GM12874 (cell line): Measurements from ENCODE around the gene KATNAL2.

Experiments used
- CTCF ChIP-seq: IDR thresholded peaks from 2 replicates; pipeline ENCODE4 v1.5.1; 2011; ENCODE audit warnings: low read depth, mild to moderate bottlenecking, control low read depth, low read length, moderate library complexity; ENCODE audit not compliant: insufficient read depth

The KATNAL2 gene

DNA sequence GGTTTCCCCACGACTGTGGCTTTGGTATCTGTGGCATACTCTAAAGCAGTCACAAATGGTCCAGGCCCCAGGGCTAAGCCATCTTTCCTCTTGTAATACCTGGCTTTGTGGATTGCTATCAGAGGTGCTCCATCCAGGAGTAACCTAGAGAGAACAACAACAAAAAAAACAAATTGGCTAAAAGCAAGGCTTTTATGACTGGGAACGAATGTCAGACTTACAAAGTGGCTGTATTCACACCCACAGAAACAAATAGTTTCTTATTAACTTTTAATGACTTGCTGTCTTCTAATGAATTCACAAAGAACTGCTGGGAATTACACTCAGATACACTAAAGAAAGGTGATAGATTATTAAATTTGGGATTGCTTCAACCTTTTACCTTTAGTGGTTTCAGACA lies 197.8 kb downstream of the KATNAL2 start:
- no peak for TF ChIP-seq CTCF

- no peak for TF ChIP-seq CTCF
These were observed 201.6 kb downstream of the KATNAL2 start for GRCh38 chr18:47118981-47119380.

- TF ChIP-seq CTCF: no peak
These were observed 203.0 kb downstream of the KATNAL2 start for GRCh38 chr18:47120428-47120827.

- no peak for TF ChIP-seq CTCF
These were observed 203.7 kb downstream of the KATNAL2 start for GRCh38 chr18:47121146-47121545.

GRCh38 chr18:47141289-47141688 lies 223.9 kb downstream of the KATNAL2 start:
- no peak for TF ChIP-seq CTCF

DNA sequence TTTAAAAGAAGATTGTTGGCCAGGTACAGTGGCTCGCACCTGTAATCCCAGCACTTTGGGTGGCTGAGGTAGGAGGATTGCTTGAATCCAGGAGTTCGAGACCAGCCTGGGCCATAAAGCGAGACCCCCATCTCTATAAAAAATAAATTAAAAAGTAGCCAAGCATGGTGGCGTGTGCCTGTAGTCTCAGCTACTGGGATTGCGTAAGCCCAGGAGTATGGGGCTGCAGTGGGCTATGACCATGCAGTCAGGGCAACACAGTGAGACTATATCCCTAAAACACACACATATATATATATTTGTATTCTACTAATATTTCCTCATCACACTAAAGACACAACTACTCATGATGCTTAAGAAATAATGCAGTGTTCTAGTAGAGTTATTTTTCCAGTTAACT lies 225.8 kb downstream of the KATNAL2 start:
- TF ChIP-seq CTCF: no peak

DNA sequence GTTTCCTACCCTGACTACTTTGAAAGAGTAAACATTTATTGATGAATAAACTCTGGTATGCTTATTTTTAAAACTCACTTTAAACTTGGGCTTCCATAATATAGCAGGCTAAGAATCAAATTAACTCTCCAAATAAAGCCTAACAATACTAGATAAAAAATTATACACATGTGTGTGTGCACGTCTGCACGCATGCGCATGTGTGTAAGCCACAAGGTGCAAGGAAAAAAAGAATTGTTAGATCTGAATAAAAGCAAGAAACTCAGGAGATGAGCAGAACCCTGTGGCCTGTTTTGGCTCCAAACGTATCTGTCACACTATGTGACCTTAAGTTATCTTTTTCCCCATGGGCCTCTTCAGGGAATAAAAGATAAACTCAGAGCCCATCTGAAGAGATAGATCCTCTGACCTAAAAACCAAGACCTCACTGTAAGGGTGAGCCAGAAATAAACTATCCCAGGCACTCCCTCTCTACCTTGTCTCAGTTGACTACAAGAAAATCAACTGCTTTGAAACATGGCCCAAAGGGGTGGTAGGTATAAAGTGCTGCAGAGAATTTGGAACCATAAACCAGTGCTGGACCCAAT lies 226.6 kb downstream of the KATNAL2 start:
- no peak for TF ChIP-seq CTCF

- no peak for TF ChIP-seq CTCF
These were observed 228.8 kb downstream of the KATNAL2 start for GRCh38 chr18:47146206-47146605.
